ENCODE data around the gene RNF166. TPM values are rescaled to one million over a fixed set of nuclear protein-coding genes. Genes with fewer than 3 reads are reported as not detected.

RNF166 gene
- total RNA-seq, 2 donors from 2014 or later = 11.6 to 30.3 TPM

DNA sequence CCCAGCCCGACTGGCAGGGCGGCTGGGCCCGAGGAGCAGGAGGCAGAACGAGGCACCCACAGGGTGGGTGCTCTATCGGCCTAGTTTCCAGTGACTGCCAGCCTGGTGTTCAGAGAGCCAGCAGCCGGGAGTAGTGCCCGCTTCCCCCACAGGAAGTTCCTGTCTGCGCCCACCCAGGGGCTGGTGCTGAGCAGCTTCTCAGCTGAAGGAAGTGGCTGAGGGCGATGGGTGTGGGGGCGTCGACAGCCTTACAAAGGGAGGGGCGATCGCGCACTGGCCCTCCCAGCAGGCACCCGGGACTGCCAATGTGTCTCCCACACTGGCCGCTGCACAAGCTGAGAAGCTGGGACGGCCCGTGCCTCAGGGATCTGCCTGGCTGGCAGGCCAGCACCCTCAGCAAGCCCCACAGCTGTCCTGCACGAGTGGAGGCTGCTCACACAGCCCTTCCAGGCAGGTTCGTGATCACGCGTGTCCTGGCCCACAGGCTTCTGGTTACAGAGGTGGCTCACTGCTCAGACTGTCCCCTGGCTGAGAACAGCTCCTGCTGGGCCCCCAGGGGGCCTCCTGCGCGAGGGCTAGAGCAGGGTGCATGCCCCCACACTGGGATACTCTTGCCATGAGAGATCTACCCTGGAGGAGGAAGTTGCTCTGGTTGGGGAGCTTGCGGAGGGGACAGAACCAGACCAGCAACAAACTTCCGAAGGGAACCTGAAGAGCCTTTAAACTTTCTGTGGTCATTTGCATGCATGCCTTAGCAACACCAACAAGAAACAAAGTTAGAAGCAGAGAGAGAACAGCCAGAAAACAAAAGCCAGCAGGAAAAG is 2.5 kb downstream of the RNF166 start:
- WGBS = 68% methylated on average over 26 of the region's 26 CpGs
- TF ChIP-seq POLR2AphosphoS5 (IDR thresholded peaks at IDR 0.05) = no peak
- TF ChIP-seq, protein P1, sequence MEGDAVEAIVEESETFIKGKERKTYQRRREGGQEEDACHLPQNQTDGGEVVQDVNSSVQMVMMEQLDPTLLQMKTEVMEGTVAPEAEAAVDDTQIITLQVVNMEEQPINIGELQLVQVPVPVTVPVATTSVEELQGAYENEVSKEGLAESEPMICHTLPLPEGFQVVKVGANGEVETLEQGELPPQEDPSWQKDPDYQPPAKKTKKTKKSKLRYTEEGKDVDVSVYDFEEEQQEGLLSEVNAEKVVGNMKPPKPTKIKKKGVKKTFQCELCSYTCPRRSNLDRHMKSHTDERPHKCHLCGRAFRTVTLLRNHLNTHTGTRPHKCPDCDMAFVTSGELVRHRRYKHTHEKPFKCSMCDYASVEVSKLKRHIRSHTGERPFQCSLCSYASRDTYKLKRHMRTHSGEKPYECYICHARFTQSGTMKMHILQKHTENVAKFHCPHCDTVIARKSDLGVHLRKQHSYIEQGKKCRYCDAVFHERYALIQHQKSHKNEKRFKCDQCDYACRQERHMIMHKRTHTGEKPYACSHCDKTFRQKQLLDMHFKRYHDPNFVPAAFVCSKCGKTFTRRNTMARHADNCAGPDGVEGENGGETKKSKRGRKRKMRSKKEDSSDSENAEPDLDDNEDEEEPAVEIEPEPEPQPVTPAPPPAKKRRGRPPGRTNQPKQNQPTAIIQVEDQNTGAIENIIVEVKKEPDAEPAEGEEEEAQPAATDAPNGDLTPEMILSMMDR (IDR thresholded peaks at IDR 0.05) = no peak
- TF ChIP-seq POLR2A (IDR thresholded peaks at IDR 0.05) = no peak
- no peak for DNase-seq (ENCODE audit: low spot score)
- Histone ChIP-seq H3K4me1 (replicated peaks) (peaks cover 2% of the 10 kb centered on the region), H3K27ac (peak overlapping the region in 1 of 2 donors; percentile 11), H3K9me3 (no peaks in the 10 kb centered on the region), H3K36me3 (no peaks in the 10 kb centered on the region), H3K4me3 (no peak overlapping the region), H3K27me3 (replicated peaks; ENCODE audit: insufficient read depth) (no peaks in the 10 kb centered on the region)
- intact Hi-C loops (cut with DNase I) = no loop called here

DNA sequence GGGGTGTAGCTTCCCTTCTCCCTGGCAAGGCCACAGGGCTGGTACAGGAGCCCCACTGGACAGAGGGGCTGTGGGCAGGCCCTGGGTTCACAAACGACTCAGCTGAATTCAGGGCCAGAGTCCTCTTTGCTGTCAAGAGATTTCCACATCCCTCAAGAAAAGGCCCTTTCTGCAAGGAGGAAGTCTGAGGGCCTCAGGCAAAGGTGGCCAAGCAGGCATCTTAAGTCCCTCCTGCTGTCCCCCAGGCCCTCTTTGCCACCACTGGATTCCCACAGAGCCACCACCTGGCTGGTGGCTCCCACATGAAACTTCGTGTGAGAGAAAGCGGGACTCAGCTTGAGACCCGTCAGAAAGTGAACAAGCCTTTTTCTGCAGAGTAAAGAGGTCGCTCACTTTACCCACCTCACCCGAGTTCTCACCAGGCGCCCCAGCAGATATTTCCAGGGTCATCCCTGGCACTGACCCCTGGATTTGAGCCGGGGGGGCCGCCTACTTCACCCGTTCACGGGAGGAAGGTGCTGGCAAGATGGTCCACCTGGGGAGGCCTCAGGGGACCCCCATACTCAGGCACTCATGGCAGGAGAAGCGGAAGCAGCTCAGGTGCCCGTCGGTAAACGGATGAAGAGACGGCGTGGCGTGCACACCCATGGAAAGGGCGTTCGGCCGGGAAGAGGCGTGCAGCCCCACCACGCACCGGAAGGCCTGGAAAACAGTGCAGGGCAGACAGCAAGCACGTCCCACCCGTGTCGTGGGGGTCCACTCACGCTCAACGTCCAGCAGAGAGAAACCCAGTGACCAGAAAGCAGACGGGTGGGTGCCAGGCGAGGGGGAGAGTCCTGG is 3.6 kb downstream of the RNF166 start:
- no peak for TF ChIP-seq POLR2A (IDR thresholded peaks at IDR 0.05)
- no peak for TF ChIP-seq POLR2AphosphoS5 (IDR thresholded peaks at IDR 0.05)
- TF ChIP-seq, protein P1 (IDR thresholded peaks at IDR 0.05) = no peak
- no peaks in the 10 kb centered on the region for H3K9me3 ChIP-seq
- peaks cover 2% of the 10 kb centered on the region for H3K4me1 ChIP-seq (replicated peaks)
- intact Hi-C loops (cut with DNase I) = no loop called here
- no peak overlapping the region for H3K27ac ChIP-seq
- H3K36me3 ChIP-seq = no peaks in the 10 kb centered on the region
- 90% methylated on average over 31 of the region's 31 CpGs for WGBS
- no peak overlapping the region for H3K4me3 ChIP-seq
- DNase-seq (ENCODE audit: low spot score) = no peak
- no peaks in the 10 kb centered on the region for H3K27me3 ChIP-seq (replicated peaks; ENCODE audit: insufficient read depth)

DNA sequence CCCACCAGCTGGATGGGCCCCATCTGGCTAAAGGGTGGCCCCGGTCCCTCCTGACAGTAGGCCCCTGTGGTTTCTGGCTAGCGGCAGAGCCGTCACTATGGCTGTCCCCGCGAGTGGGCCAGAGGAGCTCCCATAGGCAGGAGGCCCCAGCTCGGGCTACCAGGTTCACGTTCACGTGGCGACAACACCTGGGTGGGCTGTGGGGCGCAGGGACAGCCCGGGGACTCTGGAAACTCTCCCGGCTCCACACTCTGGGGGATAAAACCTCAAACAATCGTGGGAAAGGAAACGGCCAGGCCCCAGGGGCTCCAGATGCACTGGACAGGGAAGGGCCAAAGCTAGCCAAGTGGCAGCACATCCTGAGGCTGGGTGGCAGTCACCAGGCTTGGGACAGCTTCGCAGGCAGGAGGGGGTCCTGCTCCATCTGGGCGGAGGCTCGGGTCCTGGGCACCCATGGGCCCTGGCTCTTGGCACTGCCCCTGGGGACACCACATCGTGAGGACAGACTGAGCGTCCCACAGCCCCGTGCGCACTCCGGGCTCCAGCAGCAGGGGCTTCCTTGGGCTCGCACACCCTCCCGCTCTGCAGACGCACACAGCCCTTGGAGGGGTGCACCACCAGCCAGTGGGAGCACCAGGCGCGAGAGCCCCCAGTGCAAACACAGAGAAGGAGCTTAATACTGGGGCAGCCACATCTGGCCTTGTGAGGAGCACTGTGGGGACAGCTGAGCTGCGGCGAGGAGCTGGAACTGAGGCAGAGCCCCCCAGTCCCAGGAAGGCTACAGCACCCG is 4.4 kb downstream of the RNF166 start:
- no peak for DNase-seq (ENCODE audit: low spot score)
- WGBS = 84% methylated on average over 27 of the region's 30 CpGs
- Histone ChIP-seq H3K27me3 (replicated peaks; ENCODE audit: insufficient read depth) (no peaks in the 10 kb centered on the region), H3K4me1 (replicated peaks) (peaks cover 2% of the 10 kb centered on the region), H3K27ac (no peak overlapping the region), H3K9me3 (no peaks in the 10 kb centered on the region), H3K4me3 (no peak overlapping the region), H3K36me3 (no peaks in the 10 kb centered on the region)
- TF ChIP-seq, protein P1 (IDR thresholded peaks at IDR 0.05) = no peak
- TF ChIP-seq POLR2A (IDR thresholded peaks at IDR 0.05) = no peak
- no peak for TF ChIP-seq POLR2AphosphoS5 (IDR thresholded peaks at IDR 0.05)
- intact Hi-C loops (cut with DNase I) = no loop called here

DNA sequence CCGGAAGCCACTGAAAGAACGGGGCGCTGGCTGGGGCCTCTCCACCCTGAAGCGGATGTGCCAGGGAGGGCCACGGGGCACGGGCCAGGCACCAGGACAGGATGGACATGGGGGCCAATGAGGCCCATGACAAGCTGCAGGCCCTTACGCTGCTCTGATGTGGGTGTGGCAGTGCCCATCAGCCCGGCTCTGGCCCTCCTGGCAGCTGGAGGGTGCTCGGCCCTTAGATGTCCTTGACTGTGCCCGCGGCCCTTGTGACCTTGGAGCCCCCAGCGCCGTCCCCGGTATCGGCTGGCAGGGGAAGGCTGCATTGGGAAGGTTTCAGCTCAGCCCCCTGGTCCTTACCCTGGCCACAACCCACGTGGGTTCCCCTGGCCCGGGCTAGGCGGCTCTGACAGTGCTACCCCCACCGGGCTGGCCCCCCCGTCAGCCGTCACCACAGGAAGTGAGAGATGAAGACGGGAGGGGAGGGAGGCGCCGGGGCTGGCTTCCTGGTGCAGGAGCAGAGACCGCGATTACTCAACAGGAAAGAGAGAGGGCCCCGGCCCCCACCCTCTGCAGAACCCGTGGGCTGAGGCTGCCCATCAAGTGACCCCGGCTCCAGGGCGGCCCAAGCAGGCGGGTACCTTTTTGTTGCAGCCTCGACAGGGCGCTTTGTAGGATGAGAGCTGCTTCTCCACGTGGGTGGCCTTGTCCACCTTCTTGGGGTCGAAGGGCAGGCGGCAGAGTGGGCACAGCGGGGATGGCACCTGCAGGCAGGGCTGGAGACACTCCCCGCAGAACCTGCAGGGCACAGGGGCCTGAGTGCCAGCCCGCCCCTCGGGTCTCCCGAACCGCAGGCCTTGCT is 5.3 kb downstream of the RNF166 start:
- H3K27ac ChIP-seq = no peak overlapping the region
- no peak overlapping the region for H3K4me3 ChIP-seq
- H3K36me3 ChIP-seq = no peaks in the 10 kb centered on the region
- peaks cover 2% of the 10 kb centered on the region for H3K4me1 ChIP-seq (replicated peaks)
- no peaks in the 10 kb centered on the region for H3K27me3 ChIP-seq (replicated peaks; ENCODE audit: insufficient read depth)
- 59% methylated on average over 28 of the region's 42 CpGs for WGBS
- TF ChIP-seq POLR2A (IDR thresholded peaks at IDR 0.05) = no peak
- TF ChIP-seq POLR2AphosphoS5 (IDR thresholded peaks at IDR 0.05) = peak; percentile 30
- H3K9me3 ChIP-seq = no peaks in the 10 kb centered on the region
- peak; percentile 46 for DNase-seq (ENCODE audit: low spot score)
- intact Hi-C loops (cut with DNase I) = no loop called here

All from prostate gland (tissue), 2 donors.